ENCODE measurements around the gene SYCP2L. TPM values are rescaled to one million over a fixed set of nuclear protein-coding genes. Genes with fewer than 3 reads are reported as not detected.

Gene SYCP2L
- total RNA-seq, 1 donor from 2014 or later, result 12.5 TPM

GRCh38 chr6:10939840-10940239, 53.0 kb downstream of the SYCP2L start:
- TF ChIP-seq EZH2phosphoT487 (IDR thresholded peaks at IDR 0.05) (no peak), CTCF (IDR thresholded peaks at IDR 0.05) (no peak), EZH2 (IDR thresholded peaks at IDR 0.05) (no peak)
- no peaks in the 10 kb centered on the region for H4K20me1 ChIP-seq (ENCODE audit: low read depth)
- no peak for DNase-seq (ENCODE audit: low spot score)
- H3F3A ChIP-seq (ENCODE audit: low read depth), result no peaks in the 10 kb centered on the region
- H3K27ac ChIP-seq, result no peak overlapping the region
- H3K27me3 ChIP-seq, result no peaks in the 10 kb centered on the region
- Mint-ChIP-seq H3K4me3 (no peak overlapping the region), H3K27me3 (ENCODE audit: insufficient read depth, low read depth) (no peaks in the 10 kb centered on the region), H3K27ac (no peak overlapping the region), H3K4me1 (no peaks in the 10 kb centered on the region), H3K36me3 (peaks cover 4% of the 10 kb centered on the region), H3K9me3 (no peaks in the 10 kb centered on the region)
- H3K4me1 ChIP-seq, result no peaks in the 10 kb centered on the region
- H3K9me3 ChIP-seq (ENCODE audit: low read depth), result no peaks in the 10 kb centered on the region
- H2AFZ ChIP-seq (replicated peaks), result no peak overlapping the region
- no peak overlapping the region for H3K4me2 ChIP-seq
- no peak overlapping the region for H3K4me3 ChIP-seq
- no peak overlapping the region for H3K9ac ChIP-seq
- H3K79me2 ChIP-seq (ENCODE audit: low read depth), result no peaks in the 10 kb centered on the region
- no peaks in the 10 kb centered on the region for H3K36me3 ChIP-seq

DNA sequence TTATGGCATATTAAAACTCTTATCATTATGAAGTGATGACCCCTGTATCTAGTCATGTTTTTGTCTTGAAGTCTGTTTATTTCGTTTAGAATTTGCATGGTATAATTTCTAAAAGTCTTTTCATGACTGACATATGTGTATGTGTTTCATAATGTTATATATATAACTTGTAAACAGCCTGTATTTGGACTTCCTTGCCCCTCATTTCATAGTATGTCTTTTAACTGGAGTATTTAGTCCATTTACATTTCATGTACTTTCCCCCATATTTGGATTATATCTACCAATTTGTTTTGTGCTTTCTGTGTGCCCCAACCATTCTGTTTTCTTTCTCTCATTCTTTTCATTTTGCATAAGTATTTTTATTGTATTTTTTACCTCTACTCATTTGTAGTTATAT, 59.0 kb downstream of the SYCP2L start:
- Mint-ChIP-seq H3K36me3 (no peaks in the 10 kb centered on the region), H3K4me3 (no peak overlapping the region), H3K9me3 (no peaks in the 10 kb centered on the region), H3K27ac (no peak overlapping the region), H3K4me1 (no peaks in the 10 kb centered on the region), H3K27me3 (ENCODE audit: insufficient read depth, low read depth) (no peaks in the 10 kb centered on the region)
- H3K36me3 ChIP-seq, result no peaks in the 10 kb centered on the region
- no peak overlapping the region for H3K9ac ChIP-seq
- no peak for DNase-seq (ENCODE audit: low spot score)
- no peaks in the 10 kb centered on the region for H4K20me1 ChIP-seq (ENCODE audit: low read depth)
- TF ChIP-seq EZH2 (IDR thresholded peaks at IDR 0.05) (no peak), CTCF (IDR thresholded peaks at IDR 0.05) (no peak), EZH2phosphoT487 (IDR thresholded peaks at IDR 0.05) (no peak)
- H2AFZ ChIP-seq (replicated peaks), result no peak overlapping the region
- no peaks in the 10 kb centered on the region for H3K9me3 ChIP-seq (ENCODE audit: low read depth)
- no peak overlapping the region for H3K27ac ChIP-seq
- no peaks in the 10 kb centered on the region for H3K27me3 ChIP-seq
- H3K4me1 ChIP-seq, result no peaks in the 10 kb centered on the region
- H3F3A ChIP-seq (ENCODE audit: low read depth), result no peaks in the 10 kb centered on the region
- no peak overlapping the region for H3K4me2 ChIP-seq
- no peak overlapping the region for H3K4me3 ChIP-seq
- no peaks in the 10 kb centered on the region for H3K79me2 ChIP-seq (ENCODE audit: low read depth)

DNA sequence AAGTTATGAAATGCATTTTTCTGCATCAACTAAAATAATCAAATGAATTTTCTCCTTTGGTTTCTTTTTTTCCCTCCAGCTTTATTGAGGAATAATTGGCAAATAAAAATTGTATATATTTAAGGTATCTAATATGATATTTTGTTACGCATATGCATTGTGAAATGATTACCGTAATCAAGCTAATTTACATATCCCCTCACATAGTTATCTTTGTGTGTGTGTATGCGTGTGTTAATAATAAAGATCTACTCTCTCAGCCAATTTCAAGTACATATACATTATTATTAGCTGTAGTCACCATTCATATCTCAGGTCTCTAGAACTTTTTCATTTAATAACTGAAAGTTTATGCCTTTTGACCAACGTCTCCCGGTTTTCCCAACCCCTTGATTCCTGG, 61.1 kb downstream of the SYCP2L start:
- no peaks in the 10 kb centered on the region for H3K4me1 Mint-ChIP-seq
- H3K4me3 Mint-ChIP-seq, result no peak overlapping the region
- H3K27me3 Mint-ChIP-seq (ENCODE audit: insufficient read depth, low read depth), result no peaks in the 10 kb centered on the region
- Histone ChIP-seq H3K27me3 (no peaks in the 10 kb centered on the region), H3K36me3 (no peaks in the 10 kb centered on the region), H3K9ac (no peak overlapping the region), H3K27ac (no peak overlapping the region), H4K20me1 (ENCODE audit: low read depth) (no peaks in the 10 kb centered on the region), H3K4me3 (no peak overlapping the region), H3K9me3 (ENCODE audit: low read depth) (no peaks in the 10 kb centered on the region), H2AFZ (replicated peaks) (no peak overlapping the region), H3K79me2 (ENCODE audit: low read depth) (no peaks in the 10 kb centered on the region), H3K4me1 (no peaks in the 10 kb centered on the region), H3F3A (ENCODE audit: low read depth) (no peaks in the 10 kb centered on the region), H3K4me2 (no peak overlapping the region)
- TF ChIP-seq EZH2phosphoT487 (IDR thresholded peaks at IDR 0.05) (no peak), EZH2 (IDR thresholded peaks at IDR 0.05) (no peak), CTCF (IDR thresholded peaks at IDR 0.05) (no peak)
- DNase-seq (ENCODE audit: low spot score), result no peak
- no peaks in the 10 kb centered on the region for H3K9me3 Mint-ChIP-seq
- H3K36me3 Mint-ChIP-seq, result no peaks in the 10 kb centered on the region
- no peak overlapping the region for H3K27ac Mint-ChIP-seq

Data from neural progenitor cell (in vitro differentiated cells).